Nephron (organoid): Measurements from ENCODE around the gene NGLY1.

Experiments
- H3K27ac Mint-ChIP-seq, 3 experiments: 2 replicates each; pipeline ENCODE4 v1.8.0; 2020; ENCODE audit warnings: mixed read lengths in 3 of 3, mild to moderate bottlenecking in 2 of 3, moderate library complexity in 1 of 3
- H3K27me3 Mint-ChIP-seq: 2 replicates; pipeline ENCODE4 v1.8.0; 2021; ENCODE audit warnings: low read depth, mild to moderate bottlenecking, moderate library complexity, mixed read lengths
- H3K36me3 Mint-ChIP-seq: 2 replicates; pipeline ENCODE4 v1.8.0; 2020; ENCODE audit warnings: low read depth, mixed read lengths
- H3K4me1 Mint-ChIP-seq: 2 replicates; pipeline ENCODE4 v1.8.0; 2020; ENCODE audit warnings: mixed read lengths
- H3K4me3 Mint-ChIP-seq, 3 experiments: 2 replicates each; pipeline ENCODE4 v1.8.0; 2020; ENCODE audit warnings: mild to moderate bottlenecking in 3 of 3, mixed read lengths in 3 of 3, moderate library complexity in 2 of 3
- H3K9me3 Mint-ChIP-seq: 2 replicates; pipeline ENCODE4 v1.8.0; 2020; ENCODE audit warnings: mixed read lengths
- TF ChIP-seq, protein P1 (sequence below), 3 experiments: fragments of 200-600 bp; sonication (generic); IDR thresholded peaks; one replicate each; pipeline ENCODE4 v1.5.0; 2021; ENCODE audit warnings: antibody characterized with exemption in 3 of 3; ENCODE audit not compliant: unreplicated experiment in 3 of 3

NGLY1 gene

DNA sequence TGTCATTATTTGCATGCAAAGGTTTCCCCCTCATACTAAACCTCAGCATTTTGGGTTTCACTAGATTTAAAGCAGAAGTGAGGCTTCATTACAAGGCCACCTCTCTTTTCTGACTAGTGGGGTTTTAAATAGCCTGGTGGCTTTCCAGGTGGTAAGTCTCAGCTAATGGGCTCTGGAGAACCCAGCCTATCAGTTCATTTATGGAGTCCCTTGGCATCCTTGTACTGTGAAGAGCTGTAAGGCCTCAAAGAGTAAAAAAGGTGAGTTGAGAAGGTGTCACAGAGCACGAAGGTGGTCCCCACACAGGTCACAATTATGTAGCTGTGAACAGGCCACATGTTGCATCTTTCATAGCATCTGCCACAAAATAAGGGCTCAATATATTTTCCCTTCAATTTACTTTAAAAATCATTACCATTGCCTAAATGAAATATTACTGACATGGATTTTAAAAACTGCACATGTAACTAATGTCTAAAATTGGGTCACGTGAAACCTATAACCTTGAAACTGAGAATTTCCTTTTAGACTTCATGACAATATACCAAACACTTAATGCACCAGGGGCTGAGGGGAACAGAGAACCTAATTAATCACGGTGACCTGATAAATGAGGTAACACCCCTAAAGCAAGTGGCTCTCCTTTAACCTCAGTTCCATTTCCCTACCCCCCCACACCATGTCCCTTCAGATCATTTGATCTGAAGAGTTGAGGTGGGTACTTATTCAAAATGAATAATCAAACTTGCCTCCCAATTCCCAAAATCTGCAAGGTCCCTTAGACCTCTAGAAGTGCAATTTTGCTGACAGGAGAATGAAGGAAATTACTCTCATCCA is 1.3 kb downstream of the NGLY1 start:
- TF ChIP-seq, protein P1, sequence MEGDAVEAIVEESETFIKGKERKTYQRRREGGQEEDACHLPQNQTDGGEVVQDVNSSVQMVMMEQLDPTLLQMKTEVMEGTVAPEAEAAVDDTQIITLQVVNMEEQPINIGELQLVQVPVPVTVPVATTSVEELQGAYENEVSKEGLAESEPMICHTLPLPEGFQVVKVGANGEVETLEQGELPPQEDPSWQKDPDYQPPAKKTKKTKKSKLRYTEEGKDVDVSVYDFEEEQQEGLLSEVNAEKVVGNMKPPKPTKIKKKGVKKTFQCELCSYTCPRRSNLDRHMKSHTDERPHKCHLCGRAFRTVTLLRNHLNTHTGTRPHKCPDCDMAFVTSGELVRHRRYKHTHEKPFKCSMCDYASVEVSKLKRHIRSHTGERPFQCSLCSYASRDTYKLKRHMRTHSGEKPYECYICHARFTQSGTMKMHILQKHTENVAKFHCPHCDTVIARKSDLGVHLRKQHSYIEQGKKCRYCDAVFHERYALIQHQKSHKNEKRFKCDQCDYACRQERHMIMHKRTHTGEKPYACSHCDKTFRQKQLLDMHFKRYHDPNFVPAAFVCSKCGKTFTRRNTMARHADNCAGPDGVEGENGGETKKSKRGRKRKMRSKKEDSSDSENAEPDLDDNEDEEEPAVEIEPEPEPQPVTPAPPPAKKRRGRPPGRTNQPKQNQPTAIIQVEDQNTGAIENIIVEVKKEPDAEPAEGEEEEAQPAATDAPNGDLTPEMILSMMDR (IDR thresholded peaks at IDR 0.05; ENCODE audit: unreplicated experiment in 3 of 3), result no peak
- Mint-ChIP-seq H3K27ac (peak overlapping the region; percentile 56 to 84 (median 82)), H3K9me3 (peaks cover 5% of the 10 kb centered on the region), H3K4me1 (peaks cover 37% of the 10 kb centered on the region), H3K4me3 (peak overlapping the region; percentile 82 to 96 (median 95)), H3K36me3 (peaks cover 15% of the 10 kb centered on the region), H3K27me3 (no peaks in the 10 kb centered on the region)

DNA sequence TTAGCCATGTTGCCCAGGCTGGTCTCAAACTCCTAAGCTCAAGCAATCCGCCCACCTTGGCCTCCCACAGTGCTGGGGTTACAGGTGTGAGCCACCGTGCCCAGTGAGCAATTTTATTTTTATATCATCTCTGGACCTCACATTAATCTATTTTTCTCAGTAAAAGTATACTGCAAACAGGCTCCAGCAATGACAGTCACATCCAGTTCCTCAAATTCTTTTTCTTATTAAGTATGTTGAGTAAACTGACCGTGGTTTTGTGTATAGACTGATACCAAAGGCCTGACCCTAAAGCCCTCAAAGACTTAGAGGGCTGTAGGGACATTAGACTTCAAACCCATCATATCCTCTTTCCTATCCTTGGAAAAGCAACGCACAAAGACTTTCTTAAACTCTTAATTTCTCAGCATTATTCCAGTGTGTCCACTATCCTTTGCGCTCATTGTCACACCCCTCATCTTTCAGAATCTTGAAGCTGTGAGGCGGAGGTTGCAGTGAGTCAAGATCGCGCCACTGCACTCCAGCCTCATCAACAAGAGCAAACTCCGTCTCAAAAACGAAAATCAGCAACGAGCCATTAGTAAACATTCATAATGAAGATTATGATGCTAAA is 2.0 kb downstream of the NGLY1 start:
- Mint-ChIP-seq H3K4me3 (peak overlapping the region; percentile 82 to 96 (median 95)), H3K27ac (no peak overlapping the region), H3K36me3 (peaks cover 23% of the 10 kb centered on the region), H3K9me3 (peaks cover 10% of the 10 kb centered on the region), H3K4me1 (peaks cover 37% of the 10 kb centered on the region), H3K27me3 (no peaks in the 10 kb centered on the region)
- TF ChIP-seq, protein P1 (IDR thresholded peaks at IDR 0.05; ENCODE audit: unreplicated experiment in 3 of 3), result no peak

DNA sequence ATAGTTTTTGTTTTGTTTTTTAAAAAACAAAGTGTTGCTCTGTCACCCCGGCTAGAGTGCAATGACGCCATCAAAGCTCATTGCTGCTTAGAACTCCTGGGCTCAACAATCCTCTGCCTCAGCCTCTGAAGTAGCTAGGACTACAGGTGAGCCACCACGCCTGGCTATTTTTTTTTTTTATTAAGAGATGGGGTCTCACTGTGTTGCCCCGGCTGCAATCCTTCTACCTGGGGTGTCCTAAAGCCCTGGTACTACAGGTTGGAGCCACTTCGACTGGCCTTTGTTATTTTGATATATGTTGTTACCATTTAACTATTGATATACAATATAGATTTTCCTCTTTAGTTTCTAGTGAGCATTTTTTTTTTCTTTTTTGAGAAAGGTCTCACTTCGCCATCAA is 2.6 kb downstream of the NGLY1 start:
- peaks cover 10% of the 10 kb centered on the region for H3K9me3 Mint-ChIP-seq
- H3K4me3 Mint-ChIP-seq, result peak overlapping the region in 2 of 3 experiments; percentile 60 to 95
- TF ChIP-seq, protein P1 (IDR thresholded peaks at IDR 0.05; ENCODE audit: unreplicated experiment in 3 of 3), result no peak
- peaks cover 29% of the 10 kb centered on the region for H3K36me3 Mint-ChIP-seq
- H3K27me3 Mint-ChIP-seq, result no peaks in the 10 kb centered on the region
- peaks cover 33% of the 10 kb centered on the region for H3K4me1 Mint-ChIP-seq
- peak overlapping the region in 1 of 3 experiments; percentile 37 for H3K27ac Mint-ChIP-seq

DNA sequence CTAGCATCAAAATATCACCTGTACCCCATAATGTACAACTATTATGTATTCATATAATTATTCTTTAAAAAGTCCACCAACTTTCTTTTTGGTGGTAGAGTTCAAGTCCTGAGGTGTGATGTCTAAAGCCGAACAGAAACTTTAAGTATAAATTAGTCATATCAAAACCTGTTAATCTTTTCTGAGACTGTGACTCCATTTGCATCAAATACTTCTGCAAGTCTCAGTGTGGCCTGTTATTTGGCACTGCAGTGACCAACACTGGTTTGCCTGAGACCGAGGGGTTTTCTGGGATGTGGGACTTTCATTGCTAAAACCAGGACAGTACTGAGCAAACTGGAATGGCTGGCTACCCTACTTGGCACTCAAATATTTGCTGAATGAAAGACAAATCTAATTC is 7.3 kb downstream of the NGLY1 start:
- peaks cover 53% of the 10 kb centered on the region for H3K9me3 Mint-ChIP-seq
- H3K27ac Mint-ChIP-seq, result no peak overlapping the region
- TF ChIP-seq, protein P1 (IDR thresholded peaks at IDR 0.05; ENCODE audit: unreplicated experiment in 3 of 3), result no peak
- no peak overlapping the region for H3K4me3 Mint-ChIP-seq
- peaks cover 6% of the 10 kb centered on the region for H3K4me1 Mint-ChIP-seq
- no peaks in the 10 kb centered on the region for H3K27me3 Mint-ChIP-seq
- peaks cover 76% of the 10 kb centered on the region for H3K36me3 Mint-ChIP-seq

DNA sequence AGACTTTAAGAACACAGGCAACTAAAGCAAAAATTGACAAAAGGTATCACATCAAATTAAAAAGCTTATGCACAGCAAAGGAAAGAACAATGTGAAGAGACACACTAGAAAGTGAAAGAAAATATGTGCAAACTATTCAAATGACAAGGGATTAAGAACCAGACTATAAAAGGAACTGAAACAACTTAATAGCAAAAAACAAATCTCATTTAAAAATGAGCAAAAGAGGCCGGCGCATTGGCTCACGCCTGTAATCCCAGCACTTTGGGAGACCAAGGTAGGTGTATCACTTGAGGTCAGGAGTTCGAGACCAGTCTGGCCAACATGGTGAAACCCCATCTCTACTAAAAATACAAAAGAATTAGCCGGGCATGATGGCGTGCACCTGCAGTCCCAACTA is 14.4 kb downstream of the NGLY1 start:
- Mint-ChIP-seq H3K27ac (no peak overlapping the region), H3K4me3 (no peak overlapping the region), H3K36me3 (peaks cover 81% of the 10 kb centered on the region), H3K4me1 (no peaks in the 10 kb centered on the region), H3K9me3 (peaks cover 41% of the 10 kb centered on the region), H3K27me3 (no peaks in the 10 kb centered on the region)
- TF ChIP-seq, protein P1 (IDR thresholded peaks at IDR 0.05; ENCODE audit: unreplicated experiment in 3 of 3), result no peak
